ENCODE measurements around the gene SLC5A11.

SLC5A11 gene

DNA sequence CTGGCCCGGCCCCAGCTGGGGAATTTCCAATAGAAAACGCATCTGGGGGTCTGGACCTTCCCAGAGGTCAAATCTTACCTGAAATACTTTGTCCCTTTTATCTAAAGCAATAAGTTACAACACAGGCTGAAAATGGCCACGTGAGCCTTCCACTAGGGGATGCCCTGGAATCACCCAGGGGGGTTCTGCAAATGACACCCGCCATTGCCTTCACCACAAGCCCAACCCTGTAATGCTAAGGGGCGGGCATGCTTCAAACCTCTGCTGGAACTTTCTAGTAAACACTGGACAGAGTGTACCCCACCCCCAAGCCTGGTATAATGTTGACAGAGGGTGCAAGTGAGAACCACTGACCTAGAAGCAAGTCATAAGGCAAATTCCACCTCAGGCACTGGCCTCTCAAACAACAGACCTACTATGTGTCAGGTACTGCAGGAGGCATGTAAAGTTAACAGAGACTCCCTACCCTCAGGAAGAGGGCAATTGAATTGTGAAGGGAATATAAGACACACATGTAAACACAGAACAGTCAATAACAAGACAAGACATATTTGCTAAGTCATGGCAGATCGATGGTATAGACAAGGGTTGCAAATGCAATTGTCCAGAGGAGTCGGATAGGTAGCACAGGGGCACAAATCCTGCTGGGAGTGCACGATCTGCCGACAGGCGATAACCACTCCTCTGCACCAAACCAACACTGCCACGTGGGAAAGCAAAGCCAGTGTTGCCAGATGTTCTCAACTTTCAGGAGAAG is 110.4 kb downstream of the SLC5A11 start:
- FAIRE-seq = no peak
- TF ChIP-seq POLR2A (IDR thresholded peaks at IDR 0.05; ENCODE audit: low read depth, low read length) (no peak), POLR2AphosphoS5 (IDR thresholded peaks at IDR 0.05; ENCODE audit: low read depth, low read length) (no peak), TAF1 (IDR thresholded peaks at IDR 0.05; ENCODE audit: borderline replicate concordance, low read depth, low read length) (no peak)
- DNase-seq (ENCODE audit: insufficient read length) = no peak

DNA sequence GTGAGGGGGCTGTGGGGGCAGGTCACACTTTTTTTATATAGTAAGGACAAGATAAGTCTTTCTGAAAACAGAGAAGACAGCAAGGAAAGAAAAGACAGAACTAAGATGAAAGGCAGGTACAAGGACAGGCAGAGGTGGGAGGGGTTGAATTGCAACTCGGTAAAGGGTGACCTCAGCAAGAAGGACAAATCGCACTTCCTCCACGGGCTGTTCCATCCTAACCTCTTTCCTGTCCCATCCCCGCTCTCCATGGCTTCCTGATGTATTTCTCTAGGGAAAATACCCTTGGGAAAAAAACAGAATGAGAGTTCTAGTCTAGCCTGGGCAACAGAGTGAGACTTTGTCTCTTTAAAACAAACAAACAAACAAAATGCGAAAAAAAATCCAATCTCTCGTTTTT is 112.1 kb downstream of the SLC5A11 start:
- TF ChIP-seq POLR2A (IDR thresholded peaks at IDR 0.05; ENCODE audit: low read depth, low read length) = no peak
- TF ChIP-seq POLR2AphosphoS5 (IDR thresholded peaks at IDR 0.05; ENCODE audit: low read depth, low read length) = no peak
- TF ChIP-seq TAF1 (IDR thresholded peaks at IDR 0.05; ENCODE audit: borderline replicate concordance, low read depth, low read length) = no peak
- DNase-seq (ENCODE audit: insufficient read length) (no peak), FAIRE-seq (no peak)
